Cardiac muscle cell (in vitro differentiated cells and primary cell): ENCODE data around the gene GNGT1. TPM values are rescaled to one million over a fixed set of nuclear protein-coding genes. Genes with fewer than 3 reads are reported as not detected.

Experiments
- DNase-seq, 2 donors: peaks; one replicate each; pipeline versions ENCODE4 v3.0.0 to v3.0.0-alpha.2; 2010 to 2017; ENCODE audit warnings: low read depth in 1 of 2, low spot score in 1 of 2
- H3K27ac ChIP-seq: fragments of 200-600 bp; sonication (generic); 2 replicates; pipeline ENCODE4 v1.5.1; 2016
- H3K27me3 ChIP-seq: fragments of 200-600 bp; sonication (generic); 2 replicates; pipeline ENCODE4 v1.6.0; 2016; ENCODE audit warnings: control low read depth
- H3K36me3 ChIP-seq: fragments of 200-600 bp; sonication (generic); 2 replicates; pipeline ENCODE4 v1.5.1; 2016; ENCODE audit warnings: control low read depth
- H3K4me1 ChIP-seq: fragments of 200-600 bp; sonication (generic); 2 replicates; pipeline ENCODE4 v1.8.1; 2017; ENCODE audit warnings: low read depth, mild to moderate bottlenecking, mixed run types
- H3K4me3 ChIP-seq: fragments of 200-600 bp; sonication (generic); 2 replicates; pipeline ENCODE4 v1.5.1; 2016; ENCODE audit warnings: mild to moderate bottlenecking
- H3K9me3 ChIP-seq: fragments of 200-600 bp; sonication (generic); 2 replicates; pipeline ENCODE4 v1.5.1; 2017; ENCODE audit warnings: low read depth, mild to moderate bottlenecking, control low read depth
- polyA plus RNA-seq: library from polyadenylated mRNA; unstranded; fragments of >200 nt; fragmentation: Nextera tagmentation; extraction: Ambion mirVana; gene quantifications from 2 replicates; pipeline ENCODE4 v1.2.1, GENCODE V29; 2016
- total RNA-seq: library from RNA; depleted of rRNA; stranded (reverse); fragments of >200 nt; gene quantifications from 2 replicates; pipeline ENCODE4 v1.2.3, GENCODE V29; 2016
- TF ChIP-seq, protein P1 (sequence below): IDR thresholded peaks from 2 replicates; pipeline ENCODE4 v1.5.1; 2012; ENCODE audit warnings: low read depth, mild to moderate bottlenecking, low read length

Gene GNGT1
- total and polyA plus RNA-seq, 2 experiments from 2014 or later, result not detected

DNA sequence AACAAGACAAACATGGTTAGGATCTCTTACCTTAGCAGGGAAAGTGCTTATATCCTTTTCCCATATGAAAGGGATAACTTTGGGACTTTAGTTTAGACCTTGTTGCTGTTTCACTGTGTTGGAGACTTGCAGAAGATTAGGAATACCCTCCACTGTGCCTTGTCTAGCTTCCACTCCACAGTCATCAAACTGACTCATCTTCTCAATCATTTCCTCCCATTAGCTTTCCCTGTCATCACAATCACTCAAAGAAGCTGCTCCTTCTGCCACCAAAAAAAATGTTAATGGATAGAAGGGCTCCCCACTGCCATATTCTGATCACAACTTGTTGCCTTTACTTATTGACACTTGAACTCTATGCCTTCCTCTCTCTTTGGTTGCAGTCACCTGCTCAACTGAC lies 31.9 kb downstream of the GNGT1 start:
- no peaks in the 10 kb centered on the region for H3K36me3 ChIP-seq
- no peaks in the 10 kb centered on the region for H3K9me3 ChIP-seq
- TF ChIP-seq, protein P1, sequence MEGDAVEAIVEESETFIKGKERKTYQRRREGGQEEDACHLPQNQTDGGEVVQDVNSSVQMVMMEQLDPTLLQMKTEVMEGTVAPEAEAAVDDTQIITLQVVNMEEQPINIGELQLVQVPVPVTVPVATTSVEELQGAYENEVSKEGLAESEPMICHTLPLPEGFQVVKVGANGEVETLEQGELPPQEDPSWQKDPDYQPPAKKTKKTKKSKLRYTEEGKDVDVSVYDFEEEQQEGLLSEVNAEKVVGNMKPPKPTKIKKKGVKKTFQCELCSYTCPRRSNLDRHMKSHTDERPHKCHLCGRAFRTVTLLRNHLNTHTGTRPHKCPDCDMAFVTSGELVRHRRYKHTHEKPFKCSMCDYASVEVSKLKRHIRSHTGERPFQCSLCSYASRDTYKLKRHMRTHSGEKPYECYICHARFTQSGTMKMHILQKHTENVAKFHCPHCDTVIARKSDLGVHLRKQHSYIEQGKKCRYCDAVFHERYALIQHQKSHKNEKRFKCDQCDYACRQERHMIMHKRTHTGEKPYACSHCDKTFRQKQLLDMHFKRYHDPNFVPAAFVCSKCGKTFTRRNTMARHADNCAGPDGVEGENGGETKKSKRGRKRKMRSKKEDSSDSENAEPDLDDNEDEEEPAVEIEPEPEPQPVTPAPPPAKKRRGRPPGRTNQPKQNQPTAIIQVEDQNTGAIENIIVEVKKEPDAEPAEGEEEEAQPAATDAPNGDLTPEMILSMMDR, result no peak
- no peaks in the 10 kb centered on the region for H3K4me1 ChIP-seq
- DNase-seq, result no peak
- no peaks in the 10 kb centered on the region for H3K27me3 ChIP-seq
- no peak overlapping the region for H3K4me3 ChIP-seq
- no peak overlapping the region for H3K27ac ChIP-seq

DNA sequence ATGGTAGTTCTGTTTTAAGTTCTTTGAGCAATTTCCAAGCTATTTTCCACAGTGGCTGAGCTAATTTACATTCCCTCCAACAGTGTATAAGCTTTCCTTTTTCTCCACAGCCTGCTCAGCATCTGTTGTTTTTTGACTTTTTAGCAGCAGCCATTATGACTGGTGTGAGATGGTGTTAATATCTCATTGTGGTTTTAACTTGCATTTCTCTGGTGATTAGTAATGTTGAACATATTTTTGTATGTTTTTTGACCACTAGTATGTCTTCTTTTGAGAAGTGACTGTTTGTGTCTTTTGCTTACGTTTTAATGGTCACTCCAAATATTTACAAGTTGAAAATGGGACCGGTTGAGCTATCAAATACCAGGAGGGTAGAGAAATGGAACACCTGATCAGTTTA lies 35.6 kb downstream of the GNGT1 start:
- no peaks in the 10 kb centered on the region for H3K36me3 ChIP-seq
- H3K27ac ChIP-seq, result no peak overlapping the region
- TF ChIP-seq, protein P1, result no peak
- H3K27me3 ChIP-seq, result no peaks in the 10 kb centered on the region
- no peak overlapping the region for H3K4me3 ChIP-seq
- peak in 1 of 2 donors; percentile 55 for DNase-seq
- no peaks in the 10 kb centered on the region for H3K9me3 ChIP-seq
- H3K4me1 ChIP-seq, result peaks cover 34% of the 10 kb centered on the region

GRCh38 chr7:93943816-93944540 lies 37.6 kb downstream of the GNGT1 start:
- Histone ChIP-seq H3K27ac (peak overlapping the region; percentile 27), H3K4me1 (peaks cover 34% of the 10 kb centered on the region), H3K9me3 (no peaks in the 10 kb centered on the region), H3K4me3 (no peak overlapping the region), H3K27me3 (no peaks in the 10 kb centered on the region), H3K36me3 (no peaks in the 10 kb centered on the region)
- TF ChIP-seq, protein P1, result no peak
- DNase-seq, result no peak

DNA sequence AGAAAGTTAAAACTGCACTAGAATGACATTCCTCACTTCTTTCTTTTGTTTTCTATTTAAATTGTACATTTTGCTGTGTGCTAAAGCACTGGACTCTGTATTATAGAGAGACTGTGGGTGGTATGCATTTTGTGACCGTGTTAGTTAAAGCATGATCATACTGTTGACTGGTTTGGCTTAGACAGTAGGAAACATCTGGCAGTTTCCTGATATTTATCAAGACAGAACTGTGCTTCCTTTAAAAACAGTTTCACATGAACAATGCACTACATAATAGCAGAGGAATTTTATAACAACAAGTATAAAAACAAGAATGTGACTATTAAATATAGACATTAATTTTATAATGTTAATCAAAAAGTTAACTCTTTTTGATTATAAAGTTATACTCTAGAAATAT lies 38.3 kb downstream of the GNGT1 start:
- H3K27ac ChIP-seq, result peak overlapping the region; percentile 27
- H3K36me3 ChIP-seq, result no peaks in the 10 kb centered on the region
- H3K27me3 ChIP-seq, result no peaks in the 10 kb centered on the region
- no peak overlapping the region for H3K4me3 ChIP-seq
- peak in 1 of 2 donors; percentile 68 for DNase-seq
- no peaks in the 10 kb centered on the region for H3K9me3 ChIP-seq
- TF ChIP-seq, protein P1, result no peak
- peaks cover 34% of the 10 kb centered on the region for H3K4me1 ChIP-seq

DNA sequence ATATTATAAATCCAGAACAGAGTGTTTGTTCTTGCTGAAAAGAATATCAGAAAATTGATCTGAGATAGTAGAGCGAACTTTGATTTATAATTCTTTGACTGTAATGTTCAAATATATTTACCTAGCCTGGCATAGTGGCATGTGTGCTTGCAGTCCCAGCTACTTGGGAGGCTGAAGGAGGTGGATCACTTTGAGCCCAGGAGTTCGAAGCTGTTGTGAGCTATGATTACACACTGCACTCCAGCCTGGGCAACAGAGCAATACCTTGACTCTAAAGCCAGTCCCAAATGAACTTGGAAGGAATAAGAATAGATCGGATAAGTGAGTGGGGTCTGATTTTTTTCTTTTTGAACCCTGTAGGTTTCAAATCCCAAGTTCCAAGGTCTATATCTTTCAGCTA lies 38.7 kb downstream of the GNGT1 start:
- peaks cover 34% of the 10 kb centered on the region for H3K4me1 ChIP-seq
- TF ChIP-seq, protein P1, result no peak
- no peaks in the 10 kb centered on the region for H3K36me3 ChIP-seq
- DNase-seq, result no peak
- H3K27ac ChIP-seq, result no peak overlapping the region
- H3K27me3 ChIP-seq, result no peaks in the 10 kb centered on the region
- H3K4me3 ChIP-seq, result no peak overlapping the region
- no peaks in the 10 kb centered on the region for H3K9me3 ChIP-seq
